Transverse colon (tissue), 4 donors: ENCODE measurements around the gene NPW. TPM values are rescaled to one million over a fixed set of nuclear protein-coding genes. Genes with fewer than 3 reads are reported as not detected.

ENCODE experiments used
- DNase-seq: peaks from one replicate; pipeline ENCODE4 v3.0.0-alpha.2; 2019
- H3K27ac ChIP-seq, 4 donors: fragments of 200-600 bp; sonication (generic); 2 replicates each; pipeline ENCODE4 v1.5.1; 2016 to 2018; ENCODE audit warnings: inconsistent platforms in 4 of 4
- H3K27me3 ChIP-seq: fragments of 200-600 bp; sonication (generic); 2 replicates; pipeline ENCODE4 v1.5.1; 2017; ENCODE audit warnings: inconsistent platforms
- H3K36me3 ChIP-seq, 4 donors: fragments of 200-600 bp; sonication (generic); 2 replicates each; pipeline ENCODE4 v1.5.1; 2017 to 2019; ENCODE audit warnings: inconsistent platforms in 4 of 4
- H3K4me1 ChIP-seq, 4 donors: fragments of 200-600 bp; sonication (generic); 2 replicates each; pipeline ENCODE4 v1.5.1; 2017 to 2020; ENCODE audit warnings: inconsistent platforms in 4 of 4
- H3K4me3 ChIP-seq, 4 donors: fragments of 200-600 bp; sonication (generic); 1 replicate in 1 of 4; 2 replicates in 3 of 4; pipeline versions ENCODE4 v1.5.1 to v1.6.1; 2017 to 2019; ENCODE audit warnings: inconsistent platforms in 4 of 4
- H3K9me3 ChIP-seq, 2 donors: fragments of 200-600 bp; sonication (generic); 2 replicates each; pipeline ENCODE4 v1.5.1; 2017 to 2019; ENCODE audit warnings: inconsistent platforms in 2 of 2
- CTCF ChIP-seq, 5 experiments: fragments of 200-600 bp in 3 of 5; fragments of 450-650 bp in 2 of 5; sonication (generic) in 3 of 5; IDR thresholded peaks; 1 replicate in 2 of 5; 2 replicates in 3 of 5; pipeline ENCODE4 v1.5.1; 2016 to 2017; ENCODE audit warnings: antibody characterized with exemption in 5 of 5, inconsistent platforms in 3 of 5, mild to moderate bottlenecking in 2 of 5, moderate library complexity in 1 of 5
- EP300 ChIP-seq: sonication (generic); formaldehyde crosslinking; IDR thresholded peaks from one replicate; pipeline ENCODE4 v1.6.1; 2017; ENCODE audit warnings: antibody characterized with exemption, low read depth
- POLR2A ChIP-seq: fragments of 450-650 bp; IDR thresholded peaks from one replicate; pipeline ENCODE4 v1.6.1; 2016; ENCODE audit warnings: antibody characterized with exemption, mild to moderate bottlenecking, moderate library complexity
- POLR2AphosphoS5 ChIP-seq, 3 donors: sonication (generic); formaldehyde crosslinking; IDR thresholded peaks; one replicate each; pipeline ENCODE4 v1.6.1; 2016; ENCODE audit warnings: antibody characterized with exemption in 3 of 3
- WGBS, 2 donors: methylation state at CpG; one replicate each; pipeline ENCODE4 v1.1.5; 2018; ENCODE audit warnings: low coverage in 1 of 2; 5-methylcytosine and 5-hydroxymethylcytosine counted together
- in situ Hi-C, 4 donors: fragments of 200-750 bp; cut with MboI; loops; one replicate each; pipeline versions ENCODE4 v1.15.0 to v1.15.1; 2017; ENCODE audit warnings: low sequenced_read_pairs in 3 of 4, low pct_ligation_motif_present in 1 of 4, low pct_unique_long_range_greater_than_20kb in 1 of 4
- intact Hi-C: fragments of 100-400 bp; cut with DNase I; formaldehyde crosslinking; loops from one replicate; pipeline ENCODE4 v1.15.1; 2023; ENCODE audit warnings: low total_unique reads
- total RNA-seq, 4 donors: library from RNA; depleted of rRNA; stranded (reverse); fragments of >200 nt; gene quantifications; one replicate each; pipeline ENCODE4 v1.1.0, GENCODE V29; 2016

The NPW gene
- total RNA-seq, 4 donors from 2014 or later = 0.41 TPM; not detected in 3

- intact Hi-C loops = no loop called here
- no peak overlapping the region for H3K4me3 ChIP-seq
- peaks cover 0 to 18% (median 4%) of the 10 kb centered on the region in 4 donors for H3K36me3 ChIP-seq
- no peak overlapping the region for H3K27ac ChIP-seq
- in situ Hi-C loops = no loop called here
- peaks cover 0 to 12% (median 10%) of the 10 kb centered on the region in 4 donors for H3K4me1 ChIP-seq
- TF ChIP-seq POLR2A (no peak), EP300 (no peak), POLR2AphosphoS5 (IDR thresholded peaks at IDR 0.05) (no peak), CTCF (IDR thresholded peaks at IDR 0.05) (no peak)
- H3K9me3 ChIP-seq = no peaks in the 10 kb centered on the region
- DNase-seq = no peak
- 97% methylated on average over 5 to 10 of the region's 10 CpGs for WGBS, 2 donors
- H3K27me3 ChIP-seq = no peaks in the 10 kb centered on the region
Observed at GRCh38 chr16:2058872-2059271, 39.3 kb downstream of the NPW start.

- no peaks in the 10 kb centered on the region for H3K9me3 ChIP-seq
- no peak for TF ChIP-seq EP300
- no peak for TF ChIP-seq POLR2AphosphoS5 (IDR thresholded peaks at IDR 0.05)
- no peak for TF ChIP-seq CTCF (IDR thresholded peaks at IDR 0.05)
- no peak for TF ChIP-seq POLR2A
- 84% methylated on average over 16 of the region's 17 CpGs; no CpG with 5 or more reads in 1 of the 2 donors for WGBS, 2 donors
- no peaks in the 10 kb centered on the region for H3K4me1 ChIP-seq
- no peak overlapping the region for H3K27ac ChIP-seq
- no peaks in the 10 kb centered on the region for H3K27me3 ChIP-seq
- intact Hi-C loops (no loop called here), in situ Hi-C loops (no loop called here)
- DNase-seq = no peak
- peaks cover 0 to 18% (median 5%) of the 10 kb centered on the region in 4 donors for H3K36me3 ChIP-seq
- no peak overlapping the region for H3K4me3 ChIP-seq
Observed at GRCh38 chr16:2060346-2060745, 40.8 kb downstream of the NPW start.

GRCh38 chr16:2061023-2061422, 41.4 kb downstream of the NPW start:
- intact Hi-C loops = no loop called here

GRCh38 chr16:2061526-2061925, 41.9 kb downstream of the NPW start:
- no peak for DNase-seq
- peaks cover 0 to 24% (median 5%) of the 10 kb centered on the region in 4 donors for H3K36me3 ChIP-seq
- in situ Hi-C loops = no loop called here
- H3K27ac ChIP-seq = no peak overlapping the region
- no peaks in the 10 kb centered on the region for H3K27me3 ChIP-seq
- H3K4me1 ChIP-seq = no peaks in the 10 kb centered on the region
- H3K9me3 ChIP-seq = no peaks in the 10 kb centered on the region
- 93% methylated on average over 11 of the region's 13 CpGs; no CpG with 5 or more reads in 1 of the 2 donors for WGBS, 2 donors
- H3K4me3 ChIP-seq = no peak overlapping the region
- intact Hi-C loops = no loop called here
- no peak for TF ChIP-seq POLR2AphosphoS5 (IDR thresholded peaks at IDR 0.05)
- no peak for TF ChIP-seq POLR2A
- no peak for TF ChIP-seq CTCF (IDR thresholded peaks at IDR 0.05)
- no peak for TF ChIP-seq EP300

More at GRCh38 chr16:2061023-2061422, 41.4 kb downstream of the NPW start:
- Histone ChIP-seq H3K4me1 (no peaks in the 10 kb centered on the region), H3K9me3 (no peaks in the 10 kb centered on the region), H3K4me3 (no peak overlapping the region), H3K27ac (no peak overlapping the region), H3K36me3 (peaks cover 0 to 19% (median 5%) of the 10 kb centered on the region in 4 donors), H3K27me3 (no peaks in the 10 kb centered on the region)
- in situ Hi-C loops = no loop called here
- TF ChIP-seq POLR2A (no peak), POLR2AphosphoS5 (IDR thresholded peaks at IDR 0.05) (no peak)
- DNase-seq = no peak
- WGBS, 2 donors = 96% methylated on average over 17 of the region's 18 CpGs; no CpG with 5 or more reads in 1 of the 2 donors

- Histone ChIP-seq H3K27me3 (no peaks in the 10 kb centered on the region), H3K27ac (no peak overlapping the region), H3K4me1 (no peaks in the 10 kb centered on the region), H3K36me3 (peaks cover 0 to 34% (median 5%) of the 10 kb centered on the region in 4 donors), H3K9me3 (no peaks in the 10 kb centered on the region), H3K4me3 (no peak overlapping the region)
- TF ChIP-seq POLR2AphosphoS5 (IDR thresholded peaks at IDR 0.05) (no peak), EP300 (no peak), POLR2A (no peak), CTCF (IDR thresholded peaks at IDR 0.05) (no peak)
- intact Hi-C loops (no loop called here), in situ Hi-C loops (no loop called here)
- no peak for DNase-seq
- WGBS, 2 donors = 98% methylated on average over 26 of the region's 28 CpGs; no CpG with 5 or more reads in 1 of the 2 donors
Observed at GRCh38 chr16:2062801-2063200, 43.2 kb downstream of the NPW start.
